ENCODE results near the gene POLA2. TPM values are rescaled to one million over a fixed set of nuclear protein-coding genes. Genes with fewer than 3 reads are reported as not detected.

Gene POLA2
- total and polyA plus RNA-seq, 9 of the 15 experiments (the other 6 are each of a cell fraction or from before 2014, with no cell fraction given), result 2.7 to 134 (median 44.4) TPM

- H3K9ac ChIP-seq (ENCODE audit: insufficient read depth in 1 of 2, low read depth in 2 of 2, low read length in 2 of 2), result peak overlapping the region in 1 of 2 experiments; percentile 44; a peak in 2 of 4 replicates
- H3K9me3 ChIP-seq (replicated peaks; ENCODE audit: control insufficient read depth, insufficient read depth, low read depth, low read length), result no peaks in the 10 kb centered on the region
- TSS peak; percentile 81 for BruUV-seq (replicated peaks)
- H2AFZ ChIP-seq (ENCODE audit: low read depth, low read length), result peak overlapping the region; percentile 89
- no peak overlapping the region; the same call in 1 of the 3 replicates for H3K27ac ChIP-seq (ENCODE audit: extremely low read depth, low read depth, low read length)
- H3K4me3 ChIP-seq, result no peak overlapping the region
- ChIA-PET POLR2A (interaction anchor here (0.7 to 8.2 kb wide), 15 partner anchors 9 to 212 kb away, joined by 3 to 119 read pairs (median 3); partner anchors contain the start of gene MALAT1), CTCF (ENCODE audit: low intra/inter-chr PET ratio) (interaction anchor here (0.8 to 2.2 kb wide), 4 partner anchors 13 to 219 kb away, joined by 6 to 26 read pairs (median 6); no protein-coding TSS in a partner anchor)
- peaks cover 8 to 10% of the 10 kb centered on the region in 2 experiments; a peak in 4 of 5 replicates for H3K4me1 ChIP-seq (replicated peaks in 1 of 2; ENCODE audit: control insufficient read depth in 2 of 2, insufficient read depth in 2 of 2, low read length in 2 of 2)
- DNase-seq (ENCODE audit: extremely low read depth in 1 of 4, low spot score in 3 of 4), result no peak
- 5% methylated on average over 2 of the region's 2 CpGs for WGBS (ENCODE audit: insufficient coverage, low coverage, missing lambda C conversion rate)
- peak overlapping the region; percentile 24; the same call in 1 of the 2 replicates for H3K4me2 ChIP-seq (ENCODE audit: insufficient read depth, low read length)
- peaks cover 11% of the 10 kb centered on the region for H3K79me2 ChIP-seq (ENCODE audit: control insufficient read depth, insufficient read depth, low read length)
- H3K36me3 ChIP-seq (ENCODE audit: control insufficient read depth, insufficient read depth, low read length), result no peaks in the 10 kb centered on the region
- in situ Hi-C loops (cut with MboI) (no loop called here), intact Hi-C loops (cut with micrococcal nuclease) (no loop called here)
- H4K20me1 ChIP-seq (replicated peaks; ENCODE audit: control insufficient read depth, insufficient read depth, low read length), result no peaks in the 10 kb centered on the region
- H3K9me1 ChIP-seq (ENCODE audit: control insufficient read depth, insufficient read depth, low read length), result no peaks in the 10 kb centered on the region
- no peak for ATAC-seq
- H3K27me3 ChIP-seq (ENCODE audit: control insufficient read depth in 2 of 2, insufficient read depth in 2 of 2, low read length in 2 of 2), result no peaks in the 10 kb centered on the region
- TF ChIP-seq CLOCK (CRISPR knock-in tag; IDR thresholded peaks at IDR 0.05; ENCODE audit: borderline replicate concordance), result no peak
- TF ChIP-seq ZBTB40 (IDR thresholded peaks at IDR 0.05), result peak; percentile 41; the same call in 1 of the 2 replicates
- no peak for TF ChIP-seq ZBTB40 (CRISPR knock-in tag; IDR thresholded peaks at IDR 0.05)
- TF ChIP-seq ZNF512 (tag; IDR thresholded peaks at IDR 0.05), result peak; percentile 65
- TF ChIP-seq ZKSCAN8 (CRISPR knock-in tag; IDR thresholded peaks at IDR 0.05), result 0 out of 2 replicates have a peak, but pooled peaks have one; percentile 22
- no peak for FAIRE-seq
Measured at GRCh38 chr11:65329478-65329877, 67.7 kb downstream of the POLA2 start.
